HG03460 (cell line): ENCODE data around the gene ASIC2.

Experiments used
- ATAC-seq: cut with Tn5 transposase; IDR thresholded peaks from one replicate; pipeline ENCODE4 v1.9.1; 2021; ENCODE audit not compliant: unreplicated experiment

ASIC2 gene

GRCh38 chr17:33292981-33293867 lies at the start of gene ASIC2:
Gene ASIC2 (minus strand): TSS chr17:33293295.
- ATAC-seq = no peak

- no peak for ATAC-seq
Observed at GRCh38 chr17:33342025-33342424, 48.9 kb upstream of the ASIC2 start.

GRCh38 chr17:33338242-33338641 lies 45.1 kb upstream of the ASIC2 start:
- ATAC-seq = no peak

- ATAC-seq = no peak
Observed at GRCh38 chr17:33335491-33336173, 42.5 kb upstream of the ASIC2 start.

- ATAC-seq = no peak
Observed at GRCh38 chr17:33334703-33335102, 41.6 kb upstream of the ASIC2 start.

- ATAC-seq = no peak
Observed at GRCh38 chr17:33330877-33331276, 37.8 kb upstream of the ASIC2 start.

GRCh38 chr17:33328129-33328528 lies 35.0 kb upstream of the ASIC2 start:
- ATAC-seq = no peak

- no peak for ATAC-seq
Observed at GRCh38 chr17:33324736-33325135, 31.6 kb upstream of the ASIC2 start.

- no peak for ATAC-seq
Observed at GRCh38 chr17:33322063-33322462, 29.0 kb upstream of the ASIC2 start.

- no peak for ATAC-seq
Observed at GRCh38 chr17:33318241-33318640, 25.1 kb upstream of the ASIC2 start.

GRCh38 chr17:33316746-33317145 lies 23.7 kb upstream of the ASIC2 start:
- no peak for ATAC-seq

GRCh38 chr17:33310296-33310695 lies 17.2 kb upstream of the ASIC2 start:
- no peak for ATAC-seq

GRCh38 chr17:33303254-33303653 lies 10.2 kb upstream of the ASIC2 start:
- no peak for ATAC-seq

- ATAC-seq = no peak
Observed at GRCh38 chr17:33302394-33302793, 9.3 kb upstream of the ASIC2 start.

- no peak for ATAC-seq
Observed at GRCh38 chr17:33300241-33300640, 7.1 kb upstream of the ASIC2 start.

GRCh38 chr17:33299115-33299514 lies 6.0 kb upstream of the ASIC2 start:
- no peak for ATAC-seq

- no peak for ATAC-seq
Observed at GRCh38 chr17:33297643-33298042, 4.5 kb upstream of the ASIC2 start.

- no peak for ATAC-seq
Observed at GRCh38 chr17:33294994-33295393, 1.9 kb upstream of the ASIC2 start.

GRCh38 chr17:33292201-33292980 lies 704 bp downstream of the ASIC2 start:
- no peak for ATAC-seq

GRCh38 chr17:33291248-33292200 lies 1.6 kb downstream of the ASIC2 start:
- ATAC-seq = no peak
